Astrocyte (in vitro differentiated cells and primary cell): Measurements from ENCODE around the gene ENTHD1. TPM values are rescaled to one million over a fixed set of nuclear protein-coding genes. Genes with fewer than 3 reads are reported as not detected.

ENCODE experiments used
- DNase-seq: peaks from one replicate; pipeline ENCODE4 v3.0.0-alpha.2; 2010; ENCODE audit warnings: low read depth
- FAIRE-seq: peaks from 2 replicates; lab custom pipeline; 2011; peaks lifted over from hg19 to GRCh38; lab: Jason Lieb, UNC
- H2AFZ ChIP-seq: 2 replicates; pipeline ENCODE4 v1.6.0; 2012; ENCODE audit warnings: low read depth, low read length, inconsistent platforms
- H3K27ac ChIP-seq: 2 replicates; pipeline ENCODE4 v1.5.1; 2011; ENCODE audit warnings: low read depth, low read length, inconsistent platforms
- H3K27me3 ChIP-seq: 2 replicates; pipeline ENCODE4 v1.6.0; 2011; ENCODE audit warnings: low read length, inconsistent platforms; ENCODE audit not compliant: insufficient read depth
- H3K36me3 ChIP-seq: 2 replicates; pipeline ENCODE4 v1.5.1; 2011; ENCODE audit warnings: low read length, inconsistent platforms; ENCODE audit not compliant: insufficient read depth
- H3K4me1 ChIP-seq: 2 replicates; pipeline ENCODE4 v1.5.1; 2011; ENCODE audit warnings: low read length, inconsistent platforms; ENCODE audit not compliant: insufficient read depth
- H3K4me2 ChIP-seq: 2 replicates; pipeline ENCODE4 v1.6.0; 2012; ENCODE audit warnings: low read length, inconsistent platforms
- H3K4me3 ChIP-seq: 2 replicates; pipeline ENCODE4 v1.5.1; 2011; ENCODE audit warnings: low read depth, mild to moderate bottlenecking, low read length, inconsistent platforms; ENCODE audit not compliant: insufficient read depth
- H3K79me2 ChIP-seq: 2 replicates; pipeline ENCODE4 v1.6.0; 2012; ENCODE audit warnings: mild to moderate bottlenecking, low read length, inconsistent platforms; ENCODE audit not compliant: insufficient read depth
- H3K9ac ChIP-seq: 2 replicates; pipeline ENCODE4 v1.6.0; 2012; ENCODE audit warnings: mild to moderate bottlenecking, low read length, inconsistent platforms
- H3K9me3 ChIP-seq: 2 replicates; pipeline ENCODE4 v1.5.1; 2012; ENCODE audit warnings: low read depth, mild to moderate bottlenecking, low read length, inconsistent platforms; ENCODE audit not compliant: insufficient read depth
- H4K20me1 ChIP-seq: 2 replicates; pipeline ENCODE4 v1.6.0; 2012; ENCODE audit warnings: low read length, inconsistent platforms; ENCODE audit not compliant: insufficient read depth
- H3K27ac Mint-ChIP-seq: one replicate; pipeline ENCODE4 v1.8.0; 2021; ENCODE audit warnings: mild to moderate bottlenecking, mixed read lengths; ENCODE audit not compliant: unreplicated experiment
- H3K27me3 Mint-ChIP-seq: one replicate; pipeline ENCODE4 v1.8.0; 2021; ENCODE audit warnings: low read depth, mixed read lengths; ENCODE audit not compliant: unreplicated experiment
- H3K36me3 Mint-ChIP-seq: one replicate; pipeline ENCODE4 v1.8.0; 2021; ENCODE audit warnings: low read depth, mixed read lengths; ENCODE audit not compliant: unreplicated experiment
- H3K4me1 Mint-ChIP-seq: one replicate; pipeline ENCODE4 v1.8.0; 2021; ENCODE audit warnings: low read depth, mixed read lengths; ENCODE audit not compliant: unreplicated experiment
- H3K4me3 Mint-ChIP-seq: one replicate; pipeline ENCODE4 v1.8.0; 2021; ENCODE audit warnings: mild to moderate bottlenecking, moderate library complexity, mixed read lengths; ENCODE audit not compliant: unreplicated experiment
- H3K9me3 Mint-ChIP-seq: one replicate; pipeline ENCODE4 v1.8.0; 2021; ENCODE audit warnings: mild to moderate bottlenecking, mixed read lengths; ENCODE audit not compliant: unreplicated experiment
- CTCF ChIP-seq: IDR thresholded peaks from 2 replicates; pipeline ENCODE4 v1.5.1; 2011; ENCODE audit warnings: low read depth, mild to moderate bottlenecking, inconsistent platforms, low read length, moderate library complexity; ENCODE audit not compliant: insufficient read depth
- EZH2 ChIP-seq: IDR thresholded peaks from 2 replicates; pipeline ENCODE4 v1.6.1; 2012; ENCODE audit warnings: mild to moderate bottlenecking, low read length, inconsistent platforms; ENCODE audit not compliant: insufficient read depth
- total RNA-seq: library from RNA; stranded (reverse); gene quantifications from 2 replicates; pipeline ENCODE4 v1.2.1, GENCODE V29; 2021

Gene ENTHD1
- total RNA-seq, 1 donor from 2014 or later = not detected

DNA sequence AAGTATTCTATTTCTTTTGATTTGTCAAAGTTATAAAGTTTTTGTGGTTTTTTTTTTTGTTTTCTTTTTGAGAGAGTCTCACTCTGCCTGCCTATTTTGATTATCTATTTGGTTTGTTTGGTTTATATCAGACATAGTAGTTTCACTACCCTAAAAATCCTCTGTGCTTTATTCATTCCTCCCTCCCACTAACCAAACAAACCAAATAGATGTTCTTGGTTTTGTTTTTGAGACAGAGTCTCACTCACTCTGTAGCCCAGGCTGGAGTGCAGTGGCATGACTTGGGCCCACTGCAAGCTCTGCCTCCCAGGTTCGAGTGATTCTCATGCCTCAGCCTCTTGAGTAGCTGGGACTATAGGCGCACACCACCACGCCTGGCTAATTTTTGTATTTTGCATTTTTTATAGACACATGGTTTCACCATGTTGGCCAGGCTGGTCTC is 67.9 kb downstream of the ENTHD1 start:
- peaks cover 5% of the 10 kb centered on the region for H3K4me1 Mint-ChIP-seq

GRCh38 chr22:39821008-39821407 is 72.6 kb downstream of the ENTHD1 start:
- Histone ChIP-seq H4K20me1 (no peaks in the 10 kb centered on the region), H3K9me3 (no peaks in the 10 kb centered on the region), H3K27me3 (no peaks in the 10 kb centered on the region), H3K79me2 (no peaks in the 10 kb centered on the region), H3K4me3 (no peak overlapping the region), H2AFZ (no peak overlapping the region), H3K36me3 (no peaks in the 10 kb centered on the region), H3K27ac (no peak overlapping the region), H3K4me1 (peaks cover 22% of the 10 kb centered on the region), H3K9ac (no peak overlapping the region), H3K4me2 (peak overlapping the region; percentile 74)
- no peak overlapping the region for H3K4me3 Mint-ChIP-seq
- TF ChIP-seq EZH2 = no peak
- no peak for TF ChIP-seq CTCF
- peaks cover 28% of the 10 kb centered on the region for H3K4me1 Mint-ChIP-seq
- H3K9me3 Mint-ChIP-seq = no peaks in the 10 kb centered on the region
- peak overlapping the region; percentile 35 for H3K27ac Mint-ChIP-seq
- DNase-seq (no peak), FAIRE-seq (no peak)
- H3K36me3 Mint-ChIP-seq = no peaks in the 10 kb centered on the region
- no peaks in the 10 kb centered on the region for H3K27me3 Mint-ChIP-seq

More for the DNA sequence above, 67.9 kb downstream of the ENTHD1 start:
- Histone ChIP-seq H3K4me1 (peaks cover 2% of the 10 kb centered on the region), H3K9me3 (no peaks in the 10 kb centered on the region), H4K20me1 (no peaks in the 10 kb centered on the region), H3K27ac (no peak overlapping the region), H3K36me3 (no peaks in the 10 kb centered on the region), H3K9ac (no peak overlapping the region), H2AFZ (no peak overlapping the region), H3K4me3 (no peak overlapping the region), H3K4me2 (no peak overlapping the region), H3K27me3 (no peaks in the 10 kb centered on the region), H3K79me2 (no peaks in the 10 kb centered on the region)
- no peak for TF ChIP-seq EZH2
- TF ChIP-seq CTCF = no peak
- no peaks in the 10 kb centered on the region for H3K36me3 Mint-ChIP-seq
- no peak overlapping the region for H3K4me3 Mint-ChIP-seq
- H3K27ac Mint-ChIP-seq = no peak overlapping the region
- FAIRE-seq (peak; percentile 5), DNase-seq (no peak)
- no peaks in the 10 kb centered on the region for H3K9me3 Mint-ChIP-seq
- no peaks in the 10 kb centered on the region for H3K27me3 Mint-ChIP-seq

GRCh38 chr22:39820256-39820655 is 73.3 kb downstream of the ENTHD1 start:
- Histone ChIP-seq H3K27ac (peak overlapping the region; percentile 35), H4K20me1 (no peaks in the 10 kb centered on the region), H3K9ac (no peak overlapping the region), H2AFZ (no peak overlapping the region), H3K79me2 (no peaks in the 10 kb centered on the region), H3K36me3 (no peaks in the 10 kb centered on the region), H3K4me1 (peaks cover 22% of the 10 kb centered on the region), H3K27me3 (no peaks in the 10 kb centered on the region), H3K4me2 (peak overlapping the region; percentile 74), H3K9me3 (no peaks in the 10 kb centered on the region), H3K4me3 (no peak overlapping the region)
- Mint-ChIP-seq H3K9me3 (no peaks in the 10 kb centered on the region), H3K36me3 (no peaks in the 10 kb centered on the region), H3K4me3 (no peak overlapping the region), H3K27me3 (no peaks in the 10 kb centered on the region), H3K27ac (peak overlapping the region; percentile 35), H3K4me1 (peaks cover 28% of the 10 kb centered on the region)
- peak; percentile 93 for FAIRE-seq
- TF ChIP-seq EZH2 (no peak), CTCF (no peak)
- DNase-seq = peak; percentile 80
